AG09319 (cell line): ENCODE measurements around the gene KLK6.

ENCODE experiments used
- DNase-seq: peaks from one replicate; pipeline ENCODE4 v3.0.0-alpha.2; 2010; ENCODE audit warnings: low read depth; ENCODE audit errors: extremely low read depth
- TF ChIP-seq, protein P1 (sequence below): IDR thresholded peaks from 2 replicates; pipeline ENCODE4 v1.5.1; 2011; ENCODE audit warnings: low read depth, mild to moderate bottlenecking, inconsistent platforms, low read length, moderate library complexity

Gene KLK6

DNA sequence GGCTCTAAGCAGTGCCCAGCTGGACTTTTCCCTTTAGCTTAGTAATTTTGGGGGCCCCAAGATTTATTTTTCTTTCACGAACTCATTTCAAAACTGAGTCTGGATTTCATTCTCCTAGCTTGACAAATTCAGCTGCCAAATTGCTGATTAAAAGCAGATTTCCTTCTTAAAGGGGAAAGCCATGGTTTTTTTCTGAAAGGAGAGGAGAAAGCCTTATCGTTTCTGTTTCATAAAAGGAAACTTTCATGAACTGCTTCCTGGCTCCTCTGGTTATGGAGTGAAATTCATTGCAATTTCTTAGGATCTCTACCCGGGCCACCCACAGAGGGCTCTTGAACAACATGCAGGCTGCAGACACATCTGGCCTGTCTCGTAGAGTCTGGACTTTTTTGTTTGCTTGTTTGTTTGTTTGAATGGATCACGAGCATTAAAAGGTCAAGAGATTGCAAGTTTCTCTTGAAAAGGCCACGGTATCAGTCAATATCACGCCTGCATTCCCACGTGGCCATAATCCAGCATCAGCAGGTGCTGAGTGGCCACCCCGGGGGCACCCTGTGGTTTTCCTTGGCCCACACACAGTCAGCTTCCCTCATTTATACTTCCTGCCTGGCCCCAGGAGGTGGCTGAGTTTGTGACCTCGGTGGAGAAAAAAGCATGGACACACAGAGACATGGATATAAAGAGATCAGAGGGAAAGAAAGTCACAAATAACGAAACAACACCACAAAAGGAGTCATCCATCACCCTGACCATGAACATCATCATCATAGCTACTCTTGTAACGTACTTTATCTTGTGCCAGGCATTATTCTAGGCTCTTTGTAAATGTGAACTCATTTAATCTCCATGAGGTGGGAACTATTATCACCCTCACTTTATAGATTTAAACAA lies 47.7 kb downstream of the KLK6 start:
- TF ChIP-seq, protein P1, sequence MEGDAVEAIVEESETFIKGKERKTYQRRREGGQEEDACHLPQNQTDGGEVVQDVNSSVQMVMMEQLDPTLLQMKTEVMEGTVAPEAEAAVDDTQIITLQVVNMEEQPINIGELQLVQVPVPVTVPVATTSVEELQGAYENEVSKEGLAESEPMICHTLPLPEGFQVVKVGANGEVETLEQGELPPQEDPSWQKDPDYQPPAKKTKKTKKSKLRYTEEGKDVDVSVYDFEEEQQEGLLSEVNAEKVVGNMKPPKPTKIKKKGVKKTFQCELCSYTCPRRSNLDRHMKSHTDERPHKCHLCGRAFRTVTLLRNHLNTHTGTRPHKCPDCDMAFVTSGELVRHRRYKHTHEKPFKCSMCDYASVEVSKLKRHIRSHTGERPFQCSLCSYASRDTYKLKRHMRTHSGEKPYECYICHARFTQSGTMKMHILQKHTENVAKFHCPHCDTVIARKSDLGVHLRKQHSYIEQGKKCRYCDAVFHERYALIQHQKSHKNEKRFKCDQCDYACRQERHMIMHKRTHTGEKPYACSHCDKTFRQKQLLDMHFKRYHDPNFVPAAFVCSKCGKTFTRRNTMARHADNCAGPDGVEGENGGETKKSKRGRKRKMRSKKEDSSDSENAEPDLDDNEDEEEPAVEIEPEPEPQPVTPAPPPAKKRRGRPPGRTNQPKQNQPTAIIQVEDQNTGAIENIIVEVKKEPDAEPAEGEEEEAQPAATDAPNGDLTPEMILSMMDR = no peak
- no peak for DNase-seq

DNA sequence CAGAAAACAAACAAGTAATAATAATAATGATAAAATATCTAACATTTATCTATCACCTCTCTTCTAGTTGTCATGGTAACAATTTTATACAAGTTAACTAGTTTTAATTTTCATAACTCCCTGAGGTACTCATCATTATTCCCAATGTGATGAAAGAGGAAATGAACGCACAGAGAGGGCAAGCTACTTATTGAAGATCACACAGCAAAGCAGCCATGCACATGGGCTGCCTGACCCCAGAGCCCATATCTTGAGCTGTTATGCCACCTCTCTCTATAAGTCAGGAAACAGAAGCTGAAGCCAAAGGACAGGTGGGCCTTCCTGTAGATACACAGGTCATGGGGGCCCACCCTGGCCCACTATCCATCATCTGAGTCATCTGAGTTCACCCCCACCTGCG lies 53.3 kb downstream of the KLK6 start:
- TF ChIP-seq, protein P1 = no peak
- no peak for DNase-seq

DNA sequence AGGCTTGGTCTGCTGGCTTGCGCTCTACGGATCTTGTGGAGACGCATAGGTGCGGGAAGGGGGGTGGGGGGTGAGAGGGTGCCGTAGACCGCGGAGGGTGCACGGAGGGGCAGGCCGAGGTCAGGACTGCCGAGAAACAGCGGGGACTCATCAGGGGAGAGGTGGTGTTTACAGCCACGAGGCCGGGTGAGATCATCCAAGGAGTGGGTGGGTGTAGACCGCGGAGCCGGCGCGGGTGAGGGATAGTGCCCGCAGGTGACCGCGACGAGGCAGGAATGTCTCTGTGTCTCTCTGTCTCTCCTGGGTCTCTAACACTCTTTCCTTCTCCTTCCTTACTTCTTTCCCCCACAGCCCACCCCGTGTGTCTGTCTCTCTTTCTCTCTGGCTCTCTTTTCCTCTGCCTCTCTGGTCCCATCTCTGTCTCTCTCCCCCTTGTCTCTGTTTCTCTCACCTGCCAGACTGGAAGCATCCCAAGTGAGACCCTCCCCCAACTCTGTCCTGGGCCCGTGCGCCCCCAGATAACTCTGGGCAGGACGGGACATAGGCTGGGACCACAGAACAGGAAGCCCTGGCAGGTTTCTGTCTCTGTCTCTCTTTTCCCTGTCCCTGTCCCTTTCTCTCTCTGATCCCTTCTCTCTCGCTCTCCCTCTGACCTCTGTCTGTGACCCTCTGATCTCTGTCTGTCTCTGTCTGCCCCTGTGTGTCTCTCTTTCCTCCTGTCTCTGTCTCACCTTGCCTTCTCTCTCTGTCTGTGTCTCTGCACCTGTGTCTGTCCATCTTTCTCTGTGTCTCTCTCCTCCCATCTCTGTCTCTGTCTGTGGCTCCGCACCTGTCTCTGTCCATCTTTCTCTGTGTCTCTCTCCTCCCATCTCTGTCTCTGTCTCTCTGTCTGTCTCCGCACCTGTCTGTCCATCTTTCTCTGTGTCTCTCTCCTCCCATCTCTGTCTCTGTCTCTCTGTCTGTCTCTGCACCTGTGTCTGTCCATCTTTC lies 56.4 kb downstream of the KLK6 start:
- TF ChIP-seq, protein P1 = no peak

DNA sequence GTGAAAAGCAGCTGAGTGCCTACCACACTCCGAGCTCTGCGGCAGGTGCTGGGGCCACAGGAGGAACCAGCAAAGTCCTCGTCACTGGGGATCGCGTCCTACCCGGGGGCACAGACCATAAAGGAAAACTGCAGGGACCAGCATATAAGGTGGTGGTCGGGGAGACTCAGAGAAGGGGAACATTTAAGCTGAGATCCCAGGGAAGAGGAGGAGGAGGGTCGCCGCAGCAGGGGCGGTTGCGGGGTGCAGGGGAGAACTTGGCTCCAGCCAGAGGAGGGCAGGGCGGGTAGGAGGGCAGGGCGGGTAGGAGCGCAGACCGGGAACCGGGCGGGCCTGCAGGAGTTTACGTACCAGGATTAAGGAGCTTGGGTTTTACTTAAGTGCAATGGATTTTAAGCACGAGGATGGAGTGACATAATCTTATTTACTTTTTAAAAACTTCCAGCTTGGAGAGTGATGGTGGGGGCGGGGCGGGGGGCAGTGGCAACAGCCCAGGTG lies 57.2 kb downstream of the KLK6 start:
- TF ChIP-seq, protein P1 = no peak
- no peak for DNase-seq

More for the DNA sequence above, 56.4 kb downstream of the KLK6 start:
- no peak for DNase-seq

DNA sequence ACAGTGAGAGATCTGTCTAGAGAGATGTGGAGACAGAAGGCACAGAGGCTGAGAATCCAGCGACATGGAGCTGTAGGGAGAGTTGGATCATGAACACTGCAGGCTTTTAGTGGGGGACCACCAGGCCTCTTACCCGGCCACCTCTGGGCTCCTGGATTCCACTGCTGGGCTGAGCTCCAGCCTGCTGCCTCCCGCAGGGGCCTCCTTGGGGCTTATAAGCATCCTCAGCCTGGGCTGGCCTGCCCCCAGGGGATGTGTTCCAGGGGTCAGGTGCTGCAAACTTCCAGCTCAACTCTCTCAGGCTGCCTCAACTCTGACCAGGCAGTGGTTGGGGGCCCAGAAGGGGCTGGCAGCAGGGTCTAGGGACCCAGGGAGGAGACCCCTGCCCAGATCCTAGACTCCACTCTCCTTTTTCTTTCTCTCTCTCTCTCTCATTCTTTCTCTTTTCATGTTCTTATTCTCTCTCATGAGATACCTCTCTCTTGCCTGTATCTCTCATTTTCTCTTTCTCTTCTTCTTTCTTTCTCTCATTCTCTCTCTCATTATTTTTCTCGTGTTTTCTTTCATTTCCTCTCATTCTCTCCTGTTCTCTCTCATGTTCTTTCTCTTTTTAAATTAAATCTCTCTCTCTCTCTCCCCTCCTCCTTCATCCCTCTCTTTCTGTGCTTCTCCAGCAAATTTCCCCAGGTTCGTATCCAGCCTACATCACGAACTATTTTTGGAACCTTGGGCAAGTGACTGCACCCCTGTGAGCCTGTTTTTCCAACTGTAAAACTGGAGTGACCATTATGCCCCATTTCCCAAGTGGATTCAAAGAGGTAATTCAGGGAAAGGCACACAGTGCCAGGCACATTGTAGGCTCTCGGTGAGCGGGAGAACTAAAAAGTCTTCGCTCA lies 57.9 kb downstream of the KLK6 start, which contains the start of gene KLK4:
KLK4 (minus strand) TSS at position 190 of the 896 bp plus-strand sequence. CDS start 657 bp downstream, outside the sequence.
- TF ChIP-seq, protein P1 = no peak
- no peak for DNase-seq

DNA sequence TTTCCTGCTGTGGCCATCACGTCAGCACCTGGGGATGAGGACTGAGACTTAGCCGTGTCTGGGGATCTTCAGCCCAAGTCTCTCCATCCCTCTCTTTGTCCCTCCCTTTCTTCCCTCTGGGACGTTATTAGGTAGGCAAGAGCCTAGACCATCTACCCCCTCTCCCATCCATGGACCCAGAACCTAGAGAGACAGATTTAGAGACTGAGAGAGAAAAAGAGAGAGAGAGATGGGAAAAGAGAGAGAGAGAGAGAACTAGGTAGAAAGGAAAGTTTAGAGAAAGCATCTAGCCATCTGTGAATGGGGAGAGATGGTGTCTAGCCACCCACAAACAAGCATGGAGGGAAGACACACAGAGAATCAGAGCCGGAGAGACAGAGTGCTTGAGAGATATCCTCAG lies 58.7 kb downstream of the KLK6 start:
- no peak for DNase-seq
- TF ChIP-seq, protein P1 = no peak
